K562 (cell line): ENCODE measurements around the gene EFCAB13. TPM values are rescaled to one million over a fixed set of nuclear protein-coding genes. Genes with fewer than 3 reads are reported as not detected.

Experiments
- ATAC-seq: fragments of 200-7000 bp; cut with Tn5 transposase; 3 replicates; pipeline ENCODE4 v1.9.1; 2020; ENCODE audit warnings: moderate library complexity
- BruUV-seq: library from RNA; stranded (reverse); fragments of 400-500 nt; replicated peaks from 2 replicates; lab custom pipeline; 2021; lab: Mats Ljungman, UMichigan
- CTCF ChIA-PET: fragments of 300-600 bp; formaldehyde crosslinking; extraction: SDS; loops from one replicate; lab custom pipeline; 2021; ENCODE audit warnings: low intra/inter-chr PET ratio; lab: Yijun Ruan, JAX
- POLR2A ChIA-PET: fragments of 300-600, 350-650 bp; sonication (Branson Sonifier 250); formaldehyde crosslinking; extraction: SDS; loops from one replicate; lab custom pipeline; 2021; ENCODE audit warnings: antibody characterized with exemption, inconsistent platforms; lab: Yijun Ruan, JAX
- DNase-seq, 4 experiments: peaks; one replicate each; pipeline versions ENCODE4 v3.0.0 to v3.0.0-alpha.2; 2011 to 2018; ENCODE audit warnings: low spot score in 3 of 4, mixed read lengths in 3 of 4; ENCODE audit errors: extremely low read depth in 1 of 4
- FAIRE-seq: peaks from 2 replicates; lab custom pipeline; 2011; peaks lifted over from hg19 to GRCh38; lab: Jason Lieb, UNC
- H2AFZ ChIP-seq: 2 replicates; pipeline ENCODE4 v1.6.0; 2011; ENCODE audit warnings: low read depth, low read length, control low read depth, inconsistent platforms
- H3K27ac ChIP-seq: fragments of 200-600 bp; 3 replicates; pipeline ENCODE4 v1.8.0; 2011; ENCODE audit warnings: low read depth, mild to moderate bottlenecking, control low read depth, inconsistent platforms, low read length, moderate library complexity, mixed read lengths; ENCODE audit errors: extremely low read depth
- H3K27me3 ChIP-seq, 2 experiments: fragments of 300-600 bp in 1 of 2; 2 replicates in 1 of 2; 3 replicates in 1 of 2; pipeline versions ENCODE4 v1.6.0 to v1.8.0; 2011; ENCODE audit warnings: inconsistent platforms in 2 of 2, low read length in 2 of 2, mild to moderate bottlenecking in 1 of 2, mixed read lengths in 1 of 2, moderate library complexity in 1 of 2; ENCODE audit not compliant: control insufficient read depth in 2 of 2, insufficient read depth in 2 of 2
- H3K36me3 ChIP-seq: fragments of 300-600 bp; 3 replicates; pipeline ENCODE4 v1.8.0; 2011; ENCODE audit warnings: mild to moderate bottlenecking, low read length, inconsistent platforms; ENCODE audit not compliant: control insufficient read depth, insufficient read depth
- H3K4me1 ChIP-seq, 2 experiments: fragments of 200-600 bp in 1 of 2; replicated peaks in 1 of 2; 2 replicates in 1 of 2; 3 replicates in 1 of 2; pipeline versions ENCODE4 v1.5.1 to v1.8.0; 2011; ENCODE audit warnings: inconsistent platforms in 2 of 2, low read length in 2 of 2, mild to moderate bottlenecking in 1 of 2, mixed read lengths in 1 of 2, moderate library complexity in 1 of 2; ENCODE audit not compliant: control insufficient read depth in 2 of 2, insufficient read depth in 2 of 2
- H3K4me2 ChIP-seq: 2 replicates; pipeline ENCODE4 v1.6.1; 2011; ENCODE audit warnings: low read length, control low read depth, inconsistent platforms, mixed read lengths; ENCODE audit not compliant: insufficient read depth
- H3K4me3 ChIP-seq: fragments of 200-600 bp; sonication (generic), shearing (Covaris generic); 2 replicates; pipeline ENCODE4 v1.5.1; 2016; ENCODE audit warnings: control low read depth, inconsistent platforms
- H3K79me2 ChIP-seq: fragments of 200-600 bp; 3 replicates; pipeline ENCODE4 v1.8.0; 2011; ENCODE audit warnings: low read length, inconsistent platforms; ENCODE audit not compliant: control insufficient read depth, insufficient read depth
- H3K9ac ChIP-seq, 2 experiments: 2 replicates each; pipeline versions ENCODE4 v1.6.0 to v1.6.1; 2011; ENCODE audit warnings: low read depth in 2 of 2, low read length in 2 of 2, control low read depth in 1 of 2, inconsistent platforms in 1 of 2, mild to moderate bottlenecking in 1 of 2, mixed read lengths in 1 of 2; ENCODE audit not compliant: insufficient read depth in 1 of 2
- H3K9me1 ChIP-seq: one replicate; pipeline ENCODE4 v1.6.0; 2011; ENCODE audit warnings: inconsistent platforms, mild to moderate bottlenecking, low read length, moderate library complexity; ENCODE audit not compliant: control insufficient read depth, insufficient read depth
- H3K9me3 ChIP-seq: replicated peaks from 2 replicates; pipeline ENCODE4 v1.5.1; 2011; ENCODE audit warnings: low read depth, low read length, inconsistent platforms; ENCODE audit not compliant: control insufficient read depth, insufficient read depth
- H4K20me1 ChIP-seq: replicated peaks from 2 replicates; pipeline ENCODE4 v1.6.1; 2011; ENCODE audit warnings: low read length, inconsistent platforms, mixed read lengths; ENCODE audit not compliant: control insufficient read depth, insufficient read depth
- ATF3 ChIP-seq, 2 experiments: fragments of 450-650 bp in 1 of 2; sonication (generic) in 1 of 2; formaldehyde crosslinking in 1 of 2; IDR thresholded peaks in 1 of 2; conservative IDR thresholded peaks in 1 of 2; 2 replicates each; pipeline versions ENCODE4 v1.6.1 to v1.8.1; 2016 to 2023; ENCODE audit warnings: mild to moderate bottlenecking in 2 of 2, moderate library complexity in 2 of 2, inconsistent platforms in 1 of 2, missing genetic modification reagents in 1 of 2
- ATF6 ChIP-seq: sonication (generic); formaldehyde crosslinking; IDR thresholded peaks from 2 replicates; pipeline ENCODE4 v1.4.0; 2020; ENCODE audit warnings: mild to moderate bottlenecking, missing genetic modification reagents
- BRD9 ChIP-seq: fragments of 450-650 bp; IDR thresholded peaks from 2 replicates; pipeline ENCODE4 v1.6.1; 2018; ENCODE audit warnings: low read depth; ENCODE audit not compliant: partially characterized antibody
- DDX20 ChIP-seq: fragments of 450-650 bp; IDR thresholded peaks from 2 replicates; pipeline ENCODE4 v1.6.1; 2016; ENCODE audit warnings: missing genetic modification characterization, low read depth, mild to moderate bottlenecking, missing compliant biosample characterization, moderate library complexity
- E2F6 ChIP-seq, 2 experiments: IDR thresholded peaks; 2 replicates each; pipeline ENCODE4 v1.6.1; 2011; ENCODE audit warnings: borderline replicate concordance in 1 of 2, control low read depth in 1 of 2, low read depth in 1 of 2, low read length in 1 of 2, mild to moderate bottlenecking in 1 of 2, mixed read lengths in 1 of 2, moderate library complexity in 1 of 2; ENCODE audit not compliant: insufficient read depth in 1 of 2, insufficient read length in 1 of 2, poor library complexity in 1 of 2, severe bottlenecking in 1 of 2; ENCODE audit errors: extremely low read depth in 1 of 2
- FOXA3 ChIP-seq, 2 experiments: fragments of 450-650 bp in 1 of 2; sonication (generic) in 1 of 2; formaldehyde crosslinking; IDR thresholded peaks in 1 of 2; conservative IDR thresholded peaks in 1 of 2; 2 replicates each; pipeline versions ENCODE4 v1.4.0 to v1.8.0; 2020 to 2022; ENCODE audit warnings: mild to moderate bottlenecking in 2 of 2, missing genetic modification reagents in 1 of 2
- HLTF ChIP-seq: fragments of 450-650 bp; IDR thresholded peaks from 2 replicates; pipeline ENCODE4 v1.6.1; 2016
- L3MBTL2 ChIP-seq: fragments of 450-650 bp; IDR thresholded peaks from 2 replicates; pipeline ENCODE4 v1.6.1; 2016; ENCODE audit warnings: mild to moderate bottlenecking, moderate library complexity
- NCOR1 ChIP-seq: fragments of 450-650 bp; IDR thresholded peaks from 2 replicates; pipeline ENCODE4 v1.6.1; 2016; ENCODE audit warnings: mild to moderate bottlenecking, moderate library complexity
- NRF1 ChIP-seq, 2 experiments: fragments of 450-650 bp; IDR thresholded peaks in 1 of 2; conservative IDR thresholded peaks in 1 of 2; 2 replicates each; pipeline ENCODE4 v1.6.1; 2014; ENCODE audit warnings: mild to moderate bottlenecking in 2 of 2
- PKNOX1 ChIP-seq: fragments of 450-650 bp; IDR thresholded peaks from 2 replicates; pipeline ENCODE4 v1.6.1; 2016
- TARDBP ChIP-seq: fragments of 450-650 bp; IDR thresholded peaks from 2 replicates; pipeline ENCODE4 v1.6.1; 2016
- TRIM24 ChIP-seq, 2 experiments: fragments of 450-650 bp; IDR thresholded peaks; 2 replicates each; pipeline ENCODE4 v1.6.1; 2016
- ZNF436 ChIP-seq: fragments of 250-450, 450-650 bp; sonication (Bioruptor Pico); formaldehyde crosslinking; IDR thresholded peaks from 2 replicates; pipeline ENCODE4 v1.7.0; 2020; ENCODE audit warnings: mild to moderate bottlenecking
- ZNF76 ChIP-seq: fragments of 250-450 bp; sonication (Bioruptor Pico); IDR thresholded peaks from 2 replicates; pipeline ENCODE4 v1.4.0; 2020; ENCODE audit warnings: mild to moderate bottlenecking, moderate library complexity, borderline replicate concordance
- WGBS: fragments of 100-300 bp; shearing (Covaris generic); methylation state at CpG from one replicate; pipeline ENCODE4 v1.1.6; 2016; ENCODE audit warnings: low coverage, mixed read lengths; ENCODE audit not compliant: insufficient coverage; ENCODE audit errors: missing lambda C conversion rate; 5-methylcytosine and 5-hydroxymethylcytosine counted together
- in situ Hi-C: fragments of 300-500 bp; cut with MboI; formaldehyde crosslinking; loops from 4 replicates; pipeline ENCODE4 v1.15.0; 2018; ENCODE audit warnings: inconsistent platforms, mixed read lengths
- intact Hi-C: fragments of 100-400 bp; cut with micrococcal nuclease; formaldehyde crosslinking; loops from 2 replicates; pipeline ENCODE4 v1.14.2; 2022
- polyA plus RNA-seq, 8 experiments: library from polyadenylated mRNA; depleted of rRNA in 4 of 8; stranded (reverse) in 5 of 8; unstranded in 3 of 8; fragments of >200 nt; fragmentation: Nextera tagmentation in 2 of 8; fragmentation: Illumina TruSeq in 1 of 8; extraction: Ambion mirVana in 2 of 8; extraction: Trizol in 1 of 8; gene quantifications; 2 replicates each; pipeline versions ENCODE4 v1.2.1 to v1.2.3, GENCODE V29; 2011 to 2014; ENCODE audit warnings: inconsistent platforms in 1 of 8, missing spikeins in 1 of 8
- total RNA-seq, 7 experiments: library from RNA; depleted of rRNA in 6 of 7; stranded (reverse); fragments of >200 nt in 6 of 7; fragmentation: Illumina TruSeq in 2 of 7; extraction: Trizol in 2 of 7; gene quantifications; 2 replicates each; pipeline versions ENCODE4 v1.2.1 to v1.2.3, GENCODE V29; 2011 to 2021; ENCODE audit warnings: low replicate concordance in 1 of 7

The EFCAB13 gene
- total and polyA plus RNA-seq, 9 of the 15 experiments (the other 6 are each of a cell fraction or from before 2014, with no cell fraction given), result 0.32 to 1.3 (median 0.95) TPM

GRCh38 chr17:47279062-47279801, 44.5 kb upstream of the EFCAB13 start:
- Histone ChIP-seq H3K9me3 (no peaks in the 10 kb centered on the region), H3K4me2 (peak overlapping the region; percentile 56), H3K27ac (peak overlapping the region; percentile 70), H3K9ac (peak overlapping the region; percentile 28 to 56; a peak in 3 of 4 replicates), H3K9me1 (peaks cover 2% of the 10 kb centered on the region), H4K20me1 (no peaks in the 10 kb centered on the region), H2AFZ (peak overlapping the region; percentile 90), H3K27me3 (no peaks in the 10 kb centered on the region), H3K36me3 (no peaks in the 10 kb centered on the region), H3K79me2 (no peaks in the 10 kb centered on the region), H3K4me3 (no peak overlapping the region), H3K4me1 (peaks cover 39 to 51% of the 10 kb centered on the region in 2 experiments)
- 25% methylated on average over 10 of the region's 10 CpGs for WGBS
- ChIA-PET CTCF (no interaction called here), POLR2A (interaction anchor here (0.7 to 1.7 kb wide), 3 partner anchors 8 to 15 kb away, joined by 3 to 7 read pairs (median 3); no protein-coding TSS in a partner anchor)
- FAIRE-seq (peak; percentile 64), DNase-seq (peak; percentile 52 to 83 (median 64)), ATAC-seq (peak; percentile 78)
- in situ Hi-C loops (no loop called here), intact Hi-C loops (no loop called here)
- BruUV-seq, result no TSS peak
- TF ChIP-seq TARDBP, result no peak
- 0 out of 2 replicates have a peak, but pooled peaks have one; percentile 34 for TF ChIP-seq NCOR1
- TF ChIP-seq DDX20 (tag), result no peak
- TF ChIP-seq L3MBTL2, result peak; percentile 40; the same call in 1 of the 2 replicates
- TF ChIP-seq ZNF436 (CRISPR knock-in tag), result no peak
- TF ChIP-seq HLTF, result no peak
- peak in 1 of 2 experiments; percentile 31; a peak in 1 of 4 replicates for TF ChIP-seq TRIM24 (IDR thresholded peaks at IDR 0.05)
- TF ChIP-seq ATF3 (IDR thresholded peaks at IDR 0.05), result peak; percentile 70; the same call in 1 of the 2 replicates
- TF ChIP-seq ATF3 (CRISPR knock-in tag; conservative IDR thresholded peaks at IDR 0.05), result no peak
- TF ChIP-seq NRF1 (conservative IDR thresholded peaks at IDR 0.05 in 1 of 2, IDR thresholded peaks at IDR 0.05 in 1 of 2), result peak; percentile 28 to 34; a peak in 2 of 4 replicates
- peak in 1 of 2 experiments; percentile 16 for TF ChIP-seq E2F6 (IDR thresholded peaks at IDR 0.05; ENCODE audit: borderline replicate concordance in 1 of 2, extremely low read depth in 1 of 2, insufficient read depth in 1 of 2, insufficient read length in 1 of 2, low read depth in 1 of 2, low read length in 1 of 2, poor library complexity in 1 of 2, severe bottlenecking in 1 of 2)
- TF ChIP-seq ZNF76 (CRISPR knock-in tag), result no peak
- 0 out of 2 replicates have a peak, but pooled peaks have one; percentile 18 for TF ChIP-seq PKNOX1
- peak in 1 of 2 experiments; percentile 81; a peak in 2 of 4 replicates for TF ChIP-seq FOXA3 (CRISPR knock-in tag; conservative IDR thresholded peaks at IDR 0.05 in 1 of 2, IDR thresholded peaks at IDR 0.05 in 1 of 2)
- 0 out of 2 replicates have a peak, but pooled peaks have one; percentile 27 for TF ChIP-seq ATF6
- TF ChIP-seq BRD9, result peak; percentile 51
